HG02763 (cell line): Measurements from ENCODE around the gene TNFRSF8.

Experiments used
- ATAC-seq: cut with Tn5 transposase; IDR thresholded peaks from one replicate; pipeline ENCODE4 v1.9.1; 2021; ENCODE audit warnings: mild to moderate bottlenecking, moderate library complexity; ENCODE audit not compliant: unreplicated experiment

Gene TNFRSF8

DNA sequence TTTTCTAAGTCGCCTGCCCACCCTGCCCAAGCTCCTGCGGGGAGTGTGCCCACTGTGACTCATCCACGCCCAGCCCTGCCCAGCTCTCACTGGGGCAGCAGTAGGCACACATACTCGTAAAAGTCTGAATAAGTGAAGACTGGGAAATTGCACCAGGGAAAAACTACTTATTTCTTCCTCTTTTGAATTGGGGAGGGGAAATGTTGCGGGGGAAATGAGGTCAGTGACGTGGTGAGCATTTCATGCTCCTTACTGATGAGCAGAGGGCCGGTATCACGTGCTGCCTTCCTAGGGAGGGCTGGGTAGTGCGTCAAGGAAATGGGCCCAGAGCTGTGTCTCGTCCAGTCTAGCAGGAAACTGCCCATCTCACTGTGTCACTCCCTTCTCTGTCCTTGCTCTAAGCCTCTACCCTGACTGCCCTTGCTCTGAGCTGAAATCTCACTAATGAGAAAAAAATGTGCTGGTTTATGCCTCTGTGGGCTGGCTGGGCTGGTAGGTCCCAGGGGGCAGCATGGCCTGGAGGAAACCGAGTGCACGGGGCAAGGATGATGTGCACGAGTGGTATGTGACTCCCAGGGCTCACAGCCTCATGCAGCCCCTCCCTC is 90.2 kb downstream of the TNFRSF8 start:
- ATAC-seq, result no peak

- no peak for ATAC-seq
These were observed 92.2 kb downstream of the TNFRSF8 start for GRCh38 chr1:12155328-12155727.

DNA sequence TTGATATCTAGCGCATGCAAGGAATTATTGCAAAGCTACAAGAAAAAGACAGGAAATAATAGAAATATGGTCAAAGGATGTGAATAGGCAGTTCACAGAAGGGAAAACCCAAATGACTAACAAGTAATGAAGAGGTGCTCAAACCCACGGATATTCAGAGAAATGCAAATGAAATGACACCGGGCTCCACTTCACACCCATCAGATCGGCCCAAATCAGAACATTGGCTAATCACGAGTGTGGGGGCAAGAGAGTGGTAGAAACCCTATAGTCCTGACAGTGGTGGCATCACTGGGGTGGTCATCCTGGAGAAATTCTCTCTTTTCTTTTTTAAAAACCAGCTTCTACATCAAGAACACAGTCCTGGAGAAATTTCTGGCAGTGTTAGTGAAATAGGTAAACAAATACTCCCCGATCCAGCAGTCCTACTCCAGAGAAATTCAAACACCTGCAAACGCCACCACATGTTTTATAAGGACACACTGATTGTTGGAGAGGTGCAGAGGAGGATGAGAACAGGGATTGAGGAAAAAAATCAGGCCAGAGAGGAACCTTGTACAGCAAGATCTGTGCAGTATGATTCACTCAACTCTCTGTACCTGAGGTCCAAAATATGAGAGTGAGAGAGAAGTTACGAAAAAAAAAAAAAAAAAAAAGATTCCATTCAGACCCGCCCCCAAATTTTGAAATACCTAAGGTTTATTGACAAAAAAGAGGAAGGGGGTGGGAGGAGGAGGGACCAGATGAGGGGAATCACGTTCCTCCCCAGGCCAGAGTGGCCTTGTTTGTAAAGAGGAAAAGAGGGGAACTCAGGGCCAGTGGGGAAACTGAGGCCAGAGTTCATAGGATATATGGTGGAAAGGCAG is 94.5 kb downstream of the TNFRSF8 start:
- no peak for ATAC-seq

DNA sequence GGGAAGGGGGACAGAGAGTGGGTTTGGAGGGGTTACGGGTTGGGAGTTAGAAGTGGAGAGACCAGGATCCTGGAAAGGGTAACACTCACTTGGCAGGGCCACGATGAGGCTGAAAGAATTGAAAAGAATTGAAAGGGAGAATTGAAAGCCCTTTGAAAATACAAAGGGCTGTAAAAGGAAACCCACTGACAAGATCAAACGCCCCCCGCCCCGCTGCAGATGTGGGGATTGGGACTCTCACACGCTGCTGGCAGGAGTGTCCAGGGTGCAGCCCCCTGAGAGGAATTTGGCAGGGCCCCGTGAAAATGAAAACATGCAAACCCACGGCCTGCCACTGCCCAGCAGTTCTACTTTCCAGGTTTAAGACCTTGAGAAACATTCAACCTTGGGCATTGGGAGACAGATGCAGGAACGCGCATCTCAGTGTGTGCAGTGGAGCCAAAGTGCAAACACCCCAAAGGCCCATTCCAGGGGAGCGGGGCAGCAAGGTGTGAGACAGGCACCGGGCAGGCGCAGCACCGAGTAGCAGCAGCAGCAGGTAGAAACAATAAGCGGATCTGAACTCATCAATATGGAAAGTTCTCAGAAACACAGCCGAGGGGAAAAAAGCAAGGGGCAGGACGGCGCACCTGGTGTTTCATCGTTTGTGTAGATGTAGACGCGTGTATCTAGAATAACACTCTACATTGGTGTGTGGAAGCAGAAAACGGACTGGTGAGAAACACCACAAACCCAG is 95.4 kb downstream of the TNFRSF8 start:
- ATAC-seq, result no peak

- no peak for ATAC-seq
These were observed 96.7 kb downstream of the TNFRSF8 start for GRCh38 chr1:12159816-12160215.

DNA sequence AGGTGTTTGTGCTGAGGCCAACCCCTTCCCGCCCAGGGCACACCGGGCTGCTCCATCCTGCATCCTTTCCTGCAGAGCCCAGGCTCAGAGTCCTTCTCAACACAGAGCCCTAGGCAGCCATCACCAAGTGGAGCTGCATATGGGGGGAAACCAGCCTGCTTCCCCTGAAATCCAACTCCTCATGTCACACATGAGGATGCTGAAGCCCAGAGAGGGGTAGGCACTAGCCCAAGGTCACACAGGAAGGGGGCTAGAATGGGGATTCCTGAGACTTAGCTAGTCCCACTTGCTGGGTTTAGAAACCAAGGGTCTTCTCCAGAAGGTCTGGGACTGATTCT is 98.2 kb downstream of the TNFRSF8 start:
- ATAC-seq, result no peak

GRCh38 chr1:12161662-12162458 is 98.8 kb downstream of the TNFRSF8 start:
- ATAC-seq, result peak; percentile 74

GRCh38 chr1:12162459-12163137 is 99.5 kb downstream of the TNFRSF8 start:
- ATAC-seq, result no peak

DNA sequence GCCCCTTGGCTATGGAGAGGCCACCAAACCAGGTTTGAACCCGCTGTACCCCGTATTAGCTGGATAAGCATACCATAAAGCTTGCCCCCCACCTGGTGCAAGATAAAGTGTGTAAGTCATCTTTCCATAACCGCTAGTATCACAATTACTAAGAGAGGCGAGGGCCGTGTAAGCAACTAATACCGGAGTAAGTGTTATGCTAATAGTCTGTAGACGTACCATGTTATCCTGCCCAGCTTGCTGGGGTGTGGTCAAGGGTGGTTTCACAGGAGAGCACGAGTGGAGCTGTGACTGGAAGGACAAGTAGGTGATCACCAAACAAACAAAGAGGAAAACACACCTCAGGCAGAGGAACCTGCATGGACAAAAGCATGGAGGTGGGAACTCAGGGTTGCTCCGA is 100.1 kb downstream of the TNFRSF8 start:
- no peak for ATAC-seq

DNA sequence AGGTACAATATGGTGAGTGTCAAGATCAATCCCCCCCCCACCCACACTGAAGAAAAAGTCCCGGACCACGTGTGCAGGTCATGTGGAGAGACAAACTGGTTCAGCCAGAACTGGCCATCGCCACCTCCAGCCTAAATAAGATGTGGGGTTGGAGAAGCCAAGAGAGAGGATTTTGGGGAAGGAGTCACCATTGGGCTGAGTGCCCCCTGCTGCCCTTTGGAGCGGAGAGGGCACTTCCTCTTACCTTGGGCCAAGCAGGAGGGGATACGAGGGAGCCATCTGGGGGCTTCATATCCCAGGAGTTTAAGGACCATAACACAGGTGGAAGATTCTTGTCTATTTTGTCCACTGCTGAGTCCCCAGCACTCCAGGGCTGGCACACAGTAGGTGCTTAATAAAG is 101.1 kb downstream of the TNFRSF8 start:
- ATAC-seq, result no peak

- ATAC-seq, result no peak
These were observed 102.2 kb downstream of the TNFRSF8 start for GRCh38 chr1:12165342-12165741.

DNA sequence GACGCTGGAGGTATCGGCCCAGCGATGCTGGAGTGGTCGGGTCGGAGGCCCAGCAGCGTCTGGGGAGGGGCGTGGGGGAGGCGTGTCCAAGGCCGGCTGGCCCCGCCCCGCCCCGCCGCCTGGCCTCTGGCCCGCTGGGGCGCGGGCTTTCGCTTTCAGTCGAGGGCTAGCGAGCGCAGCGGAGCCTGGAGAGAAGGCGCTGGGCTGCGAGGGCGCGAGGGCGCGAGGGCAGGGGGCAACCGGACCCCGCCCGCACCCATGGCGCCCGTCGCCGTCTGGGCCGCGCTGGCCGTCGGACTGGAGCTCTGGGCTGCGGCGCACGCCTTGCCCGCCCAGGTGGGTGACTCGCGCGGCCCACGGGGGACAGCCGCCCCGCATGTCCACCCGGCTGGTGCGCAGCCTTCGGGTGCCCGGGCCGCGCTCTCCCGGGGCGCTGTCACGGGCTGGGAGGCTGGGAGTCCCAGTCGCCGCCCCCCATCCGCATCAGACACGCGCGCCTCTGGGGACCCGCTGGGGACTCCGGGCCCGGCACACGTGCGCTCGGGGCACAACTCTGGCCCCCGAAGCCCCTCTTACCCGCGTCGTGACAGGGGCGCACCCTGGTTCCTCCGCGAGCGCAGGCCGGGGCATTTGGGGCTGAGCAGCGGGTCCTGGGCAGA is 103.9 kb downstream of the TNFRSF8 start, which contains the start of gene TNFRSF1B:
TSS of gene TNFRSF1B (plus strand) at position 158 of the 659 bp plus-strand sequence. CDS start at position 259, 101 bp downstream.
- no peak for ATAC-seq

DNA sequence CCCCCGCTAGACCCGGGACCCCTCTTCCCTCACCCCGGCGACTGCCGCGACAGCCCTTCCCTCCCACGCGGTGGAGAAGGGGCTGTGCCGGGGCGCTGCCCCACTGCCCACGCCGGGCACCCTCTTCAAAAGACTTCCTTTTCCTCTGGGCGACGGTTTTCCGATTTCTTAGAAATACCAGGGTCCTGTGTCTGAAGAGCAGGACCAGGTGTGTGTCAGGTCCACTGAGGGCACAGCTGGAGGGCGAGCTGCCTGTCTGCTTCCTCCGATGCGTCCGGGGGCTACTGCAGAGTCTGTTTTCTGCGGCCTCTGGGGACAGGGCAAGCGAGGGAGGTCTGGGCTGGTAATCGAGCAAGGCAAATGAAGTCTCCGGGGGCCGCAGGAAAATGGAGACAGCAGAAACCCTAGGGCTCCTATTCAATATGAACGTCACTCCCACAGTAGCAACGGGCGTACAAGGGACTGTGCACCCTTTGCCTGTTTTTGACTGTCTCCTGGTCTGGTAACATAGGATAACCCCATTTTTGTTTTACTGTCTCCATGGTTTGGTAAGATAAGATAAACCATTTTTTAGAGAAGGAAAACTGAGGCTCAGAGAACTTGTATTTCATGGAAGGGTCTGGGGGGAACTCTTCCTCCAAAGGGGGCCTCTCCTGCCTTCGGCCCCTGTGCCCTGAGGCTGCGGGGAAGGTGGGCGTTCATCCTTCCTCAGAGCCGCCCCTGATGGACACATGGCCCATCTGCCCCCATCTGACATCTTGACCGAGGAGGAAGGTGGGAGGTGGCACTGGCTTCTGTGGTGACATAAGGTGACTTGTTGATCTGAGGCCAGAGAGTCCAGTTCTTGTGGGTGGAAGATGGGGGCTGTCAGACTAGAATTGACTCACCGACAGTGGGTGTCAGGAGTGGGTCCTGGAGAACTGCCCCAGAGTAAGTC is 104.7 kb downstream of the TNFRSF8 start:
- ATAC-seq, result no peak

DNA sequence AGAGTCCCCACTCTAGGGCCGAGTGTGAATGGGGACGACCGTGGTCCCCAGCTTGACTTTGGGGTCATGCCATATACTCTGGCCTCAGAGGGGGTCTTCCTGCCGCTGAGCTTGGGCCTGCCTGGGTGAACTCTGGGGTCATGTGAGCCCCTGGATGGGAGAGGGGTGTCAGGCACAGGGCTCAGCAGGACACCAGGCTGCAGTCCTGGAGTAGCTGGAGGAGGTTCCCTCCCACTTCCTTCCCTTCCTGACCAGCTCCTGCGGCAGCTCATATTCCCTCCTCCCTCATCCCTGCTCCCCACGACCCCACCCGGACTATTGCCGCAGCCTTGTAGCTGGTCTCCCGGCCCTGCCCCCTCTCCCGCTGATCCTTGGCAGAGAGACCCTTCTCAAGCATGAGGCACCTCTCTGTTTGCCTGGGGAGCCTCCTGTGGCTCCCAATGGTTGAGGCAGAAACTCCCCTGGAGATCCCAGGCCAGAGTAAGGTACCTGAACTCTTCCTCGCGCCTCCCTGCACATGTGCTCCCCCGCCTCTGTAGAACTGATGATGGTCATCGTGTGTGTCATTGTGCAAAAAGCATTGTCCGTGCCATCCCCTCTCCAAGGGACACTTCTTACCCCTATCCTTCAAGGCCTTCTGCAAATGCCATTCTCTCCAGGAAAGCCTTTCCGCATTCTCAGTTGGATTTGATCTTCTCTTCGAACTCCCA is 105.5 kb downstream of the TNFRSF8 start:
- no peak for ATAC-seq

GRCh38 chr1:12169442-12170135 is 106.5 kb downstream of the TNFRSF8 start:
- no peak for ATAC-seq

DNA sequence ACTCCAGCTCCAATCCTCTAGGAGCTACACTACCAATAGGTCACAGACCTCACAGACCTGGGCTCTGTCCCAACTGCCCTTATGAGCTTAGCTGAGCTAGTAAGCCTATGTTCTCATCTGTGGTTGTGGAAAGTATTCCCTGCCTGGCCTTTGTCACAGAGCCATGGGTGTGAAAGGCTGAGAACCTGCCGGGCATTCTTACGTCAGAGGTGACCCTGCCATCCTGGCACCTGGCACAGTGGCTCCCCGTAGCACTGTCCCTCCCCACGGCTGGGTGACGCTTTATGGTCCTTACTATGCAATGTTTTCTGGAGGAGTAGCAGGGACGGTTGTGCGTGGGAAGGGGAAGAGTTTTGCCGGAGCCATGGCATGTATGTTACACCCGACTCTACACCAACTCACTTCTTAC is 107.2 kb downstream of the TNFRSF8 start:
- ATAC-seq, result no peak

DNA sequence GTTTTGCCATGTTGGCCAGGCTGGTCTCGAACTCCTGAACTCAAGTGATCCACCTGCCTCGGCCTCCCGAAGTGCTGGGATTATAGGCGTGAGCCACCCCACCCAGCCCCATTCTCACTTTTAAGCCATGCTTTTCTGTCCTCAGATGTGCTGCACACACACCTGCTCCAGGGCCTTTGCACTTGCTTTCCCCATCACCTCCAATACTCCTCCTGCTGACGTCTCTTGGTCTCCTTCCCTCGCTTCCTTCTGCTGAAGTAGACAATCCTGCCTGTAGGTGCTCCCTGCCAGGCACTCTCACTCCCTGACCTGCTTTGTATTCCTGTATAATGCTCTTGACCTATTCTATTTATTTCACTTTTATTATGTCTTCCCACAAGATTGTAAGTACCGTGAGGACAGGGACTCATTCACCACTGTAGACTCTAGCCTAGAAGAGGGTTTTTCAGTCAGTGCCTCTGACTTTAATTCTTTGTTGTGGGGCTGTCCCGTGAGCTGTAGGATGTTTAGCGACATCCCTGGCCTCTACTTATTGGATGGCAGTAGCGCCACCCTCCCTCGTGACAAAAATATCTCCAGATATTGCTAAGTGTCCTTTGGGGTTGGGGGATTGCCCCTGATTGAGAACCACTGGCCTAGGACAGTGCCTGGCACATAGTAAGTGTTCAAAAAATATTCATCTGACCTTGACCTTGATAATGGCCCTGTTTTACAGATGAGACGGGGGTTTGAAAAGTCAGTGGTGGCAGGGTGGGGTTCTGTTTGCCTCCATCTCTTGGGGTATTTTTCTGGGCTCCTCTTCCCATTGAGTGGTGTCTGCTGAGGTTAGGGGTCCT is 108.3 kb downstream of the TNFRSF8 start:
- no peak for ATAC-seq
